ENCODE measurements around the gene SAP30BP. TPM values are rescaled to one million over a fixed set of nuclear protein-coding genes. Genes with fewer than 3 reads are reported as not detected.

Gene SAP30BP
- total RNA-seq, 1 experiment from 2014 or later, result 149 TPM

DNA sequence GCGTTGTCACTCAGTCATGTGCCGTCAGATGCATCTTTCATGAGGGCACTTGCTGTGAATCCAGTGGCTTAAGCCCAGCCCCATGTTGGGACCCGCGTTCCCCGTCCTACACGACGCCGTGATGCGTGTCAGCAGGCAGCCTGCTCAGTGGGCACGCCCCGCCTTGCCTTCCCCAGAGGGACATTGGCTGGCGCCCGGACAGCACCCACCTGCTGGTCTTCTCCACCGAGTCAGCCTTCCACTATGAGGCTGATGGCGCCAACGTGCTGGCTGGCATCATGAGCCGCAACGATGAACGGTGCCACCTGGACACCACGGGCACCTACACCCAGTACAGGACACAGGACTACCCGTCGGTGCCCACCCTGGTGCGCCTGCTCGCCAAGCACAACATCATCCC, 62.9 kb downstream of the SAP30BP start:
- no peak overlapping the region for H3K27ac ChIP-seq (ENCODE audit: low read depth, low read length)
- CTCF ChIA-PET, result interaction anchor here (3.6 kb wide), 1 partner anchor 9 kb away, joined by 9 read pairs; the partner anchor contains the start of gene ITGB4

GRCh38 chr17:75731086-75731715, 64.1 kb downstream of the SAP30BP start:
- ChIA-PET RAD21 (ENCODE audit: low non-redundant PET in 1 of 2, low total read pairs in 2 of 2, uncharacterized antibody in 2 of 2, unreplicated experiment in 2 of 2) (no interaction called here), POLR2A (interaction anchor here (2.3 kb wide), 1 partner anchor 49 kb away, joined by 5 read pairs; no protein-coding TSS in a partner anchor), CTCF (interaction anchor here (3.6 kb wide), 1 partner anchor 10 kb away, joined by 9 read pairs; the partner anchor contains the start of gene ITGB4)
- Histone ChIP-seq H3K9ac (ENCODE audit: low read length) (no peak overlapping the region), H3K9me2 (ENCODE audit: insufficient read depth) (no peaks in the 10 kb centered on the region), H2AFZ (ENCODE audit: low read depth, low read length, poor library complexity, severe bottlenecking) (no peak overlapping the region), H3K36me3 (ENCODE audit: control insufficient read depth in 1 of 2, insufficient read depth in 2 of 2, low read length in 2 of 2) (peaks cover 58 to 74% of the 10 kb centered on the region in 2 experiments), H3K79me2 (ENCODE audit: insufficient read depth, low read length) (peaks cover 3% of the 10 kb centered on the region; the same call in 1 of the 2 replicates), H4K20me1 (ENCODE audit: insufficient read depth) (no peaks in the 10 kb centered on the region), H3K9me3 (ENCODE audit: control insufficient read depth in 1 of 2, insufficient read depth in 1 of 2, low read depth in 1 of 2, low read length in 2 of 2) (no peaks in the 10 kb centered on the region), H3K27me3 (ENCODE audit: insufficient read depth, low read length) (no peaks in the 10 kb centered on the region), H3K27ac (ENCODE audit: low read depth, low read length) (no peak overlapping the region), H3K4me3 (replicated peaks in 1 of 2; ENCODE audit: low read depth in 1 of 2, low read length in 2 of 2) (no peak overlapping the region), H3K4me1 (ENCODE audit: control insufficient read depth in 1 of 2, insufficient read depth in 2 of 2, low read length in 2 of 2) (no peaks in the 10 kb centered on the region; a peak in 1 of 4 replicates), H3K4me2 (ENCODE audit: low read length) (no peak overlapping the region)
- TSS peak; percentile 2 for BruUV-seq (replicated peaks)
- TF ChIP-seq SIN3A (IDR thresholded peaks at IDR 0.05; ENCODE audit: low read depth), result no peak
- no peak for TF ChIP-seq POLR2A (IDR thresholded peaks at IDR 0.05; ENCODE audit: borderline replicate concordance, extremely low read depth, insufficient read depth, insufficient read length)
- TF ChIP-seq FOSL1 (IDR thresholded peaks at IDR 0.05; ENCODE audit: low read depth), result no peak
- TF ChIP-seq ZFX (IDR thresholded peaks at IDR 0.05), result no peak
- TF ChIP-seq, protein P1, sequence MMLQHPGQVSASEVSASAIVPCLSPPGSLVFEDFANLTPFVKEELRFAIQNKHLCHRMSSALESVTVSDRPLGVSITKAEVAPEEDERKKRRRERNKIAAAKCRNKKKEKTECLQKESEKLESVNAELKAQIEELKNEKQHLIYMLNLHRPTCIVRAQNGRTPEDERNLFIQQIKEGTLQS (IDR thresholded peaks at IDR 0.05), result no peak
- no peak for TF ChIP-seq MAX (IDR thresholded peaks at IDR 0.05)
- no peak for TF ChIP-seq CEBPB (IDR thresholded peaks at IDR 0.05; ENCODE audit: low read depth)
- TF ChIP-seq CTCF (IDR thresholded peaks at IDR 0.05 in 2 of 3, conservative IDR thresholded peaks at IDR 0.05 in 1 of 3; ENCODE audit: borderline replicate concordance in 1 of 3, insufficient read depth in 1 of 3, low read depth in 2 of 3, low read length in 2 of 3), result no peak
- TF ChIP-seq EGR1 (IDR thresholded peaks at IDR 0.05; ENCODE audit: low read depth), result no peak
- intact Hi-C loops (cut with micrococcal nuclease), result no loop called here
- ATAC-seq, result no peak
- DNase-seq (ENCODE audit: low read depth, low spot score), result no peak

More for the DNA sequence above, 62.9 kb downstream of the SAP30BP start:
- Histone ChIP-seq H3K4me3 (replicated peaks in 1 of 2; ENCODE audit: low read depth in 1 of 2, low read length in 2 of 2) (no peak overlapping the region), H3K79me2 (ENCODE audit: insufficient read depth, low read length) (peaks cover 13% of the 10 kb centered on the region; the same call in 1 of the 2 replicates), H3K9me2 (ENCODE audit: insufficient read depth) (no peaks in the 10 kb centered on the region), H3K4me1 (ENCODE audit: control insufficient read depth in 1 of 2, insufficient read depth in 2 of 2, low read length in 2 of 2) (no peaks in the 10 kb centered on the region; a peak in 1 of 4 replicates), H3K36me3 (ENCODE audit: control insufficient read depth in 1 of 2, insufficient read depth in 2 of 2, low read length in 2 of 2) (peaks cover 63 to 77% of the 10 kb centered on the region in 2 experiments), H3K9me3 (ENCODE audit: control insufficient read depth in 1 of 2, insufficient read depth in 1 of 2, low read depth in 1 of 2, low read length in 2 of 2) (no peaks in the 10 kb centered on the region), H4K20me1 (ENCODE audit: insufficient read depth) (no peaks in the 10 kb centered on the region), H3K4me2 (ENCODE audit: low read length) (no peak overlapping the region), H2AFZ (ENCODE audit: low read depth, low read length, poor library complexity, severe bottlenecking) (no peak overlapping the region), H3K27me3 (ENCODE audit: insufficient read depth, low read length) (no peaks in the 10 kb centered on the region), H3K9ac (ENCODE audit: low read length) (no peak overlapping the region)
- ATAC-seq (no peak), DNase-seq (ENCODE audit: low read depth, low spot score) (no peak)
- ChIA-PET POLR2A (interaction anchor here (1.4 to 1.8 kb wide), 2 partner anchors 8 to 9 kb away, joined by 5 to 13 read pairs; partner anchors contain the start of gene ITGB4), RAD21 (ENCODE audit: low non-redundant PET in 1 of 2, low total read pairs in 2 of 2, uncharacterized antibody in 2 of 2, unreplicated experiment in 2 of 2) (no interaction called here)
- intact Hi-C loops (cut with micrococcal nuclease), result no loop called here
- TF ChIP-seq MAX (IDR thresholded peaks at IDR 0.05), result no peak
- TF ChIP-seq ZFX (IDR thresholded peaks at IDR 0.05), result no peak
- peak; percentile 28; the same call in 1 of the 2 replicates for TF ChIP-seq POLR2AphosphoS5 (IDR thresholded peaks at IDR 0.05; ENCODE audit: low read depth, low read length)
- no peak for TF ChIP-seq RAD21 (IDR thresholded peaks at IDR 0.05; ENCODE audit: low read depth)
- TF ChIP-seq, protein P1 (IDR thresholded peaks at IDR 0.05), result no peak
- no TSS peak for BruUV-seq (replicated peaks)
